IMR-90 (cell line): Measurements from ENCODE around the gene CD101. TPM values are rescaled to one million over a fixed set of nuclear protein-coding genes. Genes with fewer than 3 reads are reported as not detected.

Experiments used
- ATAC-seq: fragments of 200-7000 bp; cut with Tn5 transposase; 2 replicates; pipeline ENCODE4 v1.9.1; 2020; ENCODE audit warnings: low read depth, mild to moderate bottlenecking, moderate library complexity
- BruUV-seq: library from RNA; stranded (reverse); fragments of 400-500 nt; replicated peaks from 2 replicates; lab custom pipeline; 2021; lab: Mats Ljungman, UMichigan
- CTCF ChIA-PET: fragments of 300-600 bp; formaldehyde crosslinking; extraction: SDS; loops from one replicate; lab custom pipeline; 2021; ENCODE audit warnings: antibody characterized with exemption; lab: Yijun Ruan, JAX
- POLR2A ChIA-PET: fragments of 300-600 bp; sonication (Branson Sonifier 250); formaldehyde crosslinking; loops from one replicate; lab custom pipeline; 2022; ENCODE audit warnings: antibody characterized with exemption; ENCODE audit not compliant: unreplicated experiment; lab: Charles Lee
- DNase-seq: peaks from one replicate; pipeline ENCODE4 v3.0.0; 2013
- H2AFZ ChIP-seq: replicated peaks from 2 replicates; pipeline ENCODE3; 2013; ENCODE audit warnings: low read length, mild to moderate bottlenecking; ENCODE audit not compliant: poor library complexity
- H2AK5ac ChIP-seq: 2 replicates; pipeline ENCODE4 v1.6.1; 2013; ENCODE audit warnings: low read depth, low read length, inconsistent platforms
- H2AK9ac ChIP-seq: replicated peaks from 2 replicates; pipeline ENCODE3; 2013; ENCODE audit warnings: mild to moderate bottlenecking, low read depth, low read length, moderate library complexity; ENCODE audit not compliant: poor library complexity
- H2BK120ac ChIP-seq: 2 replicates; pipeline ENCODE4 v1.6.1; 2013; ENCODE audit warnings: low read depth, low read length, inconsistent platforms
- H2BK15ac ChIP-seq: 3 replicates; pipeline ENCODE4 v1.6.1; 2013; ENCODE audit warnings: low read depth, low read length, inconsistent platforms
- H2BK20ac ChIP-seq: 2 replicates; pipeline ENCODE4 v1.6.1; 2013; ENCODE audit warnings: low read depth, mild to moderate bottlenecking, inconsistent platforms, low read length, moderate library complexity
- H2BK5ac ChIP-seq: 2 replicates; pipeline ENCODE4 v1.6.1; 2013; ENCODE audit warnings: mild to moderate bottlenecking, low read depth, low read length, inconsistent platforms; ENCODE audit not compliant: poor library complexity, severe bottlenecking
- H3K14ac ChIP-seq: replicated peaks from 2 replicates; pipeline ENCODE4 v1.6.1; 2013; ENCODE audit warnings: low read depth, low read length, inconsistent platforms
- H3K18ac ChIP-seq: 2 replicates; pipeline ENCODE4 v1.6.1; 2013; ENCODE audit warnings: low read depth, low read length, control low read depth
- H3K23ac ChIP-seq: 2 replicates; pipeline ENCODE4 v1.6.1; 2013; ENCODE audit warnings: low read depth, low read length, inconsistent platforms
- H3K27ac ChIP-seq: 2 replicates; pipeline ENCODE4 v1.5.1; 2013; ENCODE audit warnings: mild to moderate bottlenecking, control low read depth, low read length; ENCODE audit not compliant: insufficient read depth
- H3K27me3 ChIP-seq: 2 replicates; pipeline ENCODE4 v1.6.1; 2013; ENCODE audit warnings: low read length; ENCODE audit not compliant: control insufficient read depth, insufficient read depth
- H3K36me3 ChIP-seq: 2 replicates; pipeline ENCODE4 v1.6.1; 2013; ENCODE audit warnings: low read length, mixed read lengths; ENCODE audit not compliant: control insufficient read depth, insufficient read depth
- H3K4ac ChIP-seq: 2 replicates; pipeline ENCODE4 v1.6.1; 2013; ENCODE audit warnings: low read depth, low read length, inconsistent platforms
- H3K4me1 ChIP-seq: 2 replicates; pipeline ENCODE4 v1.6.1; 2013; ENCODE audit warnings: low read length, mixed read lengths; ENCODE audit not compliant: control insufficient read depth, insufficient read depth
- H3K4me2 ChIP-seq: 2 replicates; pipeline ENCODE4 v1.6.1; 2013; ENCODE audit warnings: low read depth, mild to moderate bottlenecking, control low read depth, low read length, moderate library complexity
- H3K4me3 ChIP-seq: 2 replicates; pipeline ENCODE4 v1.5.1; 2013; ENCODE audit warnings: low read depth, mild to moderate bottlenecking, control low read depth, low read length, moderate library complexity; ENCODE audit not compliant: insufficient read depth
- H3K56ac ChIP-seq: 2 replicates; pipeline ENCODE4 v1.6.1; 2013; ENCODE audit warnings: low read length, inconsistent platforms; ENCODE audit not compliant: insufficient read depth; ENCODE audit errors: extremely low read depth
- H3K79me1 ChIP-seq, 2 experiments: 2 replicates each; pipeline ENCODE4 v1.6.1; 2013; ENCODE audit warnings: low read length in 2 of 2, inconsistent platforms in 1 of 2, low read depth in 1 of 2
- H3K9ac ChIP-seq: 2 replicates; pipeline ENCODE4 v1.6.1; 2013; ENCODE audit warnings: low read depth, low read length, control low read depth
- H3K9me1 ChIP-seq: 2 replicates; pipeline ENCODE4 v1.6.1; 2013; ENCODE audit warnings: low read length, inconsistent platforms; ENCODE audit not compliant: insufficient read depth
- H3K9me3 ChIP-seq: 2 replicates; pipeline ENCODE4 v1.6.1; 2013; ENCODE audit warnings: low read length; ENCODE audit not compliant: control insufficient read depth, insufficient read depth
- H4K20me1 ChIP-seq: 2 replicates; pipeline ENCODE4 v1.6.1; 2013; ENCODE audit warnings: low read length, inconsistent platforms; ENCODE audit not compliant: insufficient read depth
- H4K5ac ChIP-seq: 2 replicates; pipeline ENCODE4 v1.6.1; 2013; ENCODE audit warnings: mild to moderate bottlenecking, low read depth, low read length, control low read depth
- H4K8ac ChIP-seq, 2 experiments: 2 replicates each; pipeline ENCODE4 v1.6.1; 2013; ENCODE audit warnings: low read depth in 2 of 2, low read length in 2 of 2, control low read depth in 1 of 2, inconsistent platforms in 1 of 2
- H4K91ac ChIP-seq: 2 replicates; pipeline ENCODE4 v1.6.1; 2013; ENCODE audit warnings: low read depth, low read length, inconsistent platforms; ENCODE audit not compliant: insufficient read depth
- CEBPB ChIP-seq: IDR thresholded peaks from 2 replicates; pipeline ENCODE4 v1.6.1; 2012; ENCODE audit warnings: low read depth, low read length, improper control_type of control experiment
- CTCF ChIP-seq: conservative IDR thresholded peaks from 2 replicates; pipeline ENCODE4 v1.5.1; 2012; ENCODE audit warnings: mild to moderate bottlenecking, low read depth, low read length, improper control_type of control experiment
- FOS ChIP-seq: fragments of 150-350 bp; IDR thresholded peaks from 2 replicates; pipeline ENCODE4 v1.6.1; 2016; ENCODE audit warnings: low read depth, low read length
- POLR2A ChIP-seq: IDR thresholded peaks from 2 replicates; pipeline ENCODE4 v1.6.1; 2012; ENCODE audit warnings: mild to moderate bottlenecking, low read depth, low read length
- WGBS, 2 experiments: methylation state at CpG; one replicate each; pipeline versions ENCODE4 v1.1.5 to v1.1.7; 2013; ENCODE audit warnings: missing lambda C conversion rate in 2 of 2; ENCODE audit not compliant: insufficient read length in 1 of 2; ENCODE audit errors: extremely low coverage in 2 of 2; 5-methylcytosine and 5-hydroxymethylcytosine counted together
- dilution Hi-C: fragments of 300-500 bp; cut with HindIII; formaldehyde crosslinking; loops from one replicate; pipeline ENCODE4 v1.14.3; 2018; ENCODE audit warnings: low sequenced_read_pairs; ENCODE audit not compliant: unreplicated experiment
- in situ Hi-C: fragments of 300-500 bp; cut with MboI; formaldehyde crosslinking; loops from 3 replicates; pipeline ENCODE4 v1.14.3; 2019; ENCODE audit warnings: low sequenced_read_pairs, inconsistent platforms, mixed read lengths
- intact Hi-C: fragments of 100-400 bp; cut with micrococcal nuclease; formaldehyde crosslinking; loops from 2 replicates; pipeline ENCODE4 v1.10.0; 2022
- polyA plus RNA-seq, 3 experiments: library from polyadenylated mRNA; depleted of rRNA; stranded (reverse); fragments of >200 nt; gene quantifications; 2 replicates each; pipeline ENCODE4 v1.2.3, GENCODE V29; 2012; ENCODE audit warnings: low replicate concordance in 1 of 3
- total RNA-seq: library from RNA; depleted of rRNA; stranded (reverse); fragments of >200 nt; gene quantifications from 2 replicates; pipeline ENCODE4 v1.2.3, GENCODE V29; 2012

Gene CD101
- total and polyA plus RNA-seq, 2 of the 4 experiments (the other 2 are of a cell fraction) = not detected

- no peak overlapping the region for H3K23ac ChIP-seq
- no peak overlapping the region for H3K4ac ChIP-seq
- ChIA-PET CTCF (interaction anchor here (1.4 kb wide), 1 partner anchor 223 kb away, joined by 6 read pairs; no protein-coding TSS in a partner anchor), POLR2A (no interaction called here)
- H4K8ac ChIP-seq = no peak overlapping the region
- no TSS peak for BruUV-seq
- peaks cover 3% of the 10 kb centered on the region; the same call in 1 of the 2 replicates for H3K9me1 ChIP-seq
- no peak overlapping the region for H2AK9ac ChIP-seq
- H3K79me1 ChIP-seq = peaks cover 0 to 11% of the 10 kb centered on the region in 2 experiments; a peak in 2 of 4 replicates
- H3K14ac ChIP-seq = no peak overlapping the region
- no peak overlapping the region for H2BK120ac ChIP-seq
- no peaks in the 10 kb centered on the region for H3K36me3 ChIP-seq
- peak; percentile 53; the same call in 1 of the 2 replicates for TF ChIP-seq CEBPB
- TF ChIP-seq POLR2A = no peak
- no peak for TF ChIP-seq CTCF
- peak; percentile 24; the same call in 1 of the 2 replicates for TF ChIP-seq FOS
- WGBS, 2 experiments = 0% methylated on average over 1 of the region's 2 CpGs; no CpG with 5 or more reads in 1 of the 2 experiments
- no peak overlapping the region for H2AK5ac ChIP-seq
- H3K4me1 ChIP-seq = no peaks in the 10 kb centered on the region; the same call in 1 of the 2 replicates
- in situ Hi-C loops = no loop called here
- no peak overlapping the region; the same call in 1 of the 2 replicates for H3K4me2 ChIP-seq
- no peak overlapping the region for H4K91ac ChIP-seq
- H3K9me3 ChIP-seq = no peaks in the 10 kb centered on the region
- H3K27me3 ChIP-seq = no peaks in the 10 kb centered on the region
- H2AFZ ChIP-seq = no peak overlapping the region
- intact Hi-C loops = loop anchor here (10.0 kb wide), 2 partner anchors 693 to 863 kb away; partner anchors contain the start of genes GDAP2 and WDR3
- no peak overlapping the region for H3K4me3 ChIP-seq
- DNase-seq = peak; percentile 88
- peak; percentile 9; the same call in 1 of the 2 replicates for ATAC-seq
- no peak overlapping the region for H2BK5ac ChIP-seq
- no peak overlapping the region for H3K9ac ChIP-seq
- H2BK15ac ChIP-seq = no peak overlapping the region
- no peak overlapping the region for H3K18ac ChIP-seq
- no peaks in the 10 kb centered on the region for H4K20me1 ChIP-seq
- no peak overlapping the region for H3K27ac ChIP-seq
- dilution Hi-C loops = no loop called here
- no peak overlapping the region for H4K5ac ChIP-seq
- no peak overlapping the region for H3K56ac ChIP-seq
- H2BK20ac ChIP-seq = no peak overlapping the region
Observed at GRCh38 chr1:117061986-117062415, 60.4 kb downstream of the CD101 start.
